ENCODE measurements around the gene BBOX1. TPM values are rescaled to one million over a fixed set of nuclear protein-coding genes. Genes with fewer than 3 reads are reported as not detected.

Gene BBOX1
- total RNA-seq, 2 donors from 2014 or later, result not detected

GRCh38 chr11:27046956-27047355 lies 6.3 kb downstream of the BBOX1 start:
- Mint-ChIP-seq H3K27me3 (no peaks in the 10 kb centered on the region), H3K36me3 (ENCODE audit: low read depth) (no peaks in the 10 kb centered on the region), H3K4me3 (no peak overlapping the region), H3K27ac (no peak overlapping the region), H3K9me3 (peaks cover 12% of the 10 kb centered on the region), H3K4me1 (no peaks in the 10 kb centered on the region)
- ATAC-seq (replicated peaks), result no peak

DNA sequence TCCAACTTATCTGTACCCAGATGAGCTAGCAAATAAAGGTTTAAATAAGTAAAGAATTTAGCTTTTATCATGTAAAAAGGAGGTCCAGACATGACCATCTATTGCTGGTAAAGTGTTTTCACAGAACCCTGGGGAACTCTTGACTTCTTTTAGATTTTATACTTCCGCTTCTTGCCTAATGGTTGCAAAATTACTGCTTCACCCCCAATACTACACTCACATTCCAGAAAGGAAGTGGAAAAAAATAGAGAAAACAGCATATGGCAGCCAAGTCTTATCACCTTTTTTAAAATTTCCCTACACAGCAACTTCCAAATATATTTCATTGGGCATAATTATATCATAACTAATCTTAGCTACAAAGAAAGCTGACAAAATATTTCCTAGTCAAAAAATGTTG lies 12.1 kb downstream of the BBOX1 start:
- H3K4me3 Mint-ChIP-seq, result no peak overlapping the region
- peaks cover 8% of the 10 kb centered on the region for H3K9me3 Mint-ChIP-seq
- H3K27me3 Mint-ChIP-seq, result no peaks in the 10 kb centered on the region
- no peaks in the 10 kb centered on the region for H3K4me1 Mint-ChIP-seq
- H3K36me3 Mint-ChIP-seq (ENCODE audit: low read depth), result no peaks in the 10 kb centered on the region
- H3K27ac Mint-ChIP-seq, result no peak overlapping the region
- no peak for ATAC-seq (replicated peaks)

DNA sequence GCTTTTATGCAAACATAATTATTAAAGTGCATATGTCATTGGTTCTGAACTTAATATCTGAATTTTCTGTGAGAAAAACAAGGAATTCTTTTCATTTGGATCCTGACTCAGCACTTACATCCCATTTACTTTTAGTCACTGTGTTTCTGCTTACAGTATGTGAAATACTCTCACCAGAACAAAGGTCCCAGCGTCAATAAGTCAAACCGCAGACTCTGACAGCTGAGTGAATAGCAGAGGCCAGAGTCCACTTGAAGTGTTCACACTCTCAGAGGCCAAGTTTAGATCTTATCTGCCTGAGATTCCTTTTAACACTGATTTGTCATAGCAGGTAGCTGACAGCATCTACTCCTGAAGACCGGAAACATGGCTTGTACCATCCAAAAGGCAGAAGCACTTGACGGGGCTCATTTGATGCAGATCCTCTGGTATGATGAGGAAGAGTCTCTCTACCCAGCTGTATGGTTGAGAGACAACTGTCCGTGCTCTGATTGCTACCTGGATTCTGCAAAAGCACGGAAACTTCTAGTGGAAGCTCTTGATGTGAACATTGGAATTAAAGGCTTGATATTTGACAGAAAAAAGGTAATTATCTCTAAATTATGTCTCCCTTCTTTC lies 14.6 kb downstream of the BBOX1 start:
- H3K4me3 Mint-ChIP-seq, result no peak overlapping the region
- no peak overlapping the region for H3K27ac Mint-ChIP-seq
- H3K9me3 Mint-ChIP-seq, result peaks cover 14% of the 10 kb centered on the region
- H3K36me3 Mint-ChIP-seq (ENCODE audit: low read depth), result no peaks in the 10 kb centered on the region
- H3K4me1 Mint-ChIP-seq, result no peaks in the 10 kb centered on the region
- no peak for ATAC-seq (replicated peaks)
- H3K27me3 Mint-ChIP-seq, result no peaks in the 10 kb centered on the region

DNA sequence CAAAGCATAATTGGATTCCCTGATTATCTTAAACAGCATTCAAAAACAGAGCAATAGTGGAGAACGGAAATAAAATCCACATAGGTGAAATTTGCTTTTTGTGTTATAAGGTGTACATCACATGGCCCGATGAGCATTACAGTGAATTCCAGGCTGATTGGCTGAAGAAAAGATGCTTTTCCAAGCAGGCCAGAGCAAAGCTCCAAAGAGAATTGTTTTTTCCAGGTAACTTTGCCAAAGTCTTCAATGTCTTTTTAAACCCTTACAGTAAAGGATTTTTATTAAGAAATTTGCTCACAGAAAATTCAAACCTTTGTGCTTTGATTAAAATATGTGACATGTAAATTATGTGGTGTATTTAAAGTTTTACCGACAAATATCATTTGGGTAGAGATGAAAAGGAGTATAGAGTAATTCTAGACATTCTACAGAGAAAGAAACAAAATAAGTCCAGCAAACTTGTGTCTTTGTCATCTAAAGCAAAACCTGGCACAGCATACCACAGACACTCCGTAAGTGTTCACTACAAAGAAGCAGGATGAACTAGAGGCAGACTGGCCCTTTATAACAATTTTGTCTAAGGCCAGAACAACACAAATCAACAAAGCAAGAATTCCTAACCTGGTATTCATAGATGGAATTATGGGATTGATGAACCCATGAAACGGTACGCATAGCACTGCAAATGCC lies 16.6 kb downstream of the BBOX1 start:
- Mint-ChIP-seq H3K27me3 (no peaks in the 10 kb centered on the region), H3K36me3 (ENCODE audit: low read depth) (no peaks in the 10 kb centered on the region), H3K4me3 (no peak overlapping the region), H3K4me1 (no peaks in the 10 kb centered on the region), H3K27ac (no peak overlapping the region), H3K9me3 (peaks cover 11% of the 10 kb centered on the region)
- no peak for ATAC-seq (replicated peaks)

DNA sequence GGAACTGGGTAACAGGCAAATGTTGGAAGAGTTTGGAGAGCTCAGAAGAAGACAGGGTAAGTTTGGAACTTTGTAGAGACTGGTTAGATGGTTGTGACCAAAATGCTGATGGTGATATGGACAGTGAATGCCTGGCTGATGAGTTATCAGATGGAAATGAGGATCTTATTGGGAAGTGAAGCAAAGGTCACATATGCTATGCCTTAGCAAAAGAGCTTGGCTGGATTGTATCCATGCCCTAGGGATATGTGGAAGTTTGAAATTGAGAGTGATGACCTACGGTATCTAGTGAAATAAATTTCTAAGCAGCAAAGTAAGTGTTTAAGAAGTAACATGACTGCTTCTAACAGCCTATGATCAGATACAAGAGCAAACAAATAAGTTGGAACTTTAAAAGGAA lies 17.8 kb downstream of the BBOX1 start:
- Mint-ChIP-seq H3K9me3 (peaks cover 13% of the 10 kb centered on the region), H3K4me1 (no peaks in the 10 kb centered on the region), H3K36me3 (ENCODE audit: low read depth) (no peaks in the 10 kb centered on the region), H3K27ac (no peak overlapping the region), H3K27me3 (no peaks in the 10 kb centered on the region), H3K4me3 (no peak overlapping the region)
- no peak for ATAC-seq (replicated peaks)

DNA sequence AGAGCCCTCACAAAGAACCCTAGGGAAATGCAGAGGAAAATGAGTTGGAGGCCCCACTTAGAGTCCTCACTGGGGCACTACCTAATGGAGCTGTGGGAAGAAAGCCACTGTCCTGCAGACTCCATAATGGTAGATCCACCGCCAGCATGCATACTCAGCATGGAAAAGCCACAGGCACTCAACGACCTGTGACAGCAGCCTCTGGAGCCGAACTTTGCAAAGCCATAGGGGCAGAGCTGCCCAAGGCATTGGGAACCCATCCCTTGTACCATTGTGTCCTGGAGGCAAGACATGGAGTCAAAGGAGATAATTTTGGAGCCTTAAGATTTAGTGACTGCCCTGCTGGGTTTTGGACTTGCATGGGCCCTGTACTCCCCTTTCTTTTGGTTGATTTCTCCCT lies 18.8 kb downstream of the BBOX1 start:
- Mint-ChIP-seq H3K4me1 (no peaks in the 10 kb centered on the region), H3K27me3 (no peaks in the 10 kb centered on the region), H3K9me3 (peaks cover 13% of the 10 kb centered on the region), H3K36me3 (ENCODE audit: low read depth) (no peaks in the 10 kb centered on the region), H3K4me3 (no peak overlapping the region), H3K27ac (no peak overlapping the region)
- ATAC-seq (replicated peaks), result no peak

DNA sequence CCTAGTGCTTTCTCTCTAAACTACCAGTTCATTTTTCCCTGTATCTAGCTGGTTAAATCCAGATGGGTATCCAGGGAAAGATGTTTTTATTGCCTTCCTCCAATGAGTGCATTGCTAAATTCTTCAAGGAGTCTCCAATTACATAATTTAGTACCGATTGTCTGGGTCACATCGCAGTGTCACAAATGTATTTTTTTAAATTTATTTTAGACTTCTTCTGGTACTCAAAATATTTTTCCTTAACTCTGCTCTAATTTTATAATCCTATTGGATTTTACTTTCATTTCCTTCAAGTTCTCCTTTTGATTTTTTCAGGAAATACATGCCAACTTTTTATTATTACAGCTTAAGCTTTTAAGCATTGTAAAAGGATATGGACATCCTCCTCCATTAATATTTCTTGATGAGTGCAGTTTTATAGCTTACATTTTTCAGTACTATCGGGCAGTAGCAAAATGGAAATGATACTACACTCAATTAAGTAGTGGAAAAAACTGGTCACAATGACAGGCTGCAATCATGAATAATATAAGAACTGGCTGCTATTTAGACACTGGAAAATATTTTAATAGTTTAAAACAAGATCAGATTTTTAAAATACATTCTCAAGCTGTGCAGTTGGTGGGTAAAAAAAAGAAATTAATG lies 20.3 kb downstream of the BBOX1 start:
- H3K27ac Mint-ChIP-seq, result no peak overlapping the region
- H3K9me3 Mint-ChIP-seq, result peaks cover 13% of the 10 kb centered on the region
- H3K27me3 Mint-ChIP-seq, result no peaks in the 10 kb centered on the region
- no peaks in the 10 kb centered on the region for H3K36me3 Mint-ChIP-seq (ENCODE audit: low read depth)
- no peak overlapping the region for H3K4me3 Mint-ChIP-seq
- no peak for ATAC-seq (replicated peaks)
- H3K4me1 Mint-ChIP-seq, result no peaks in the 10 kb centered on the region

DNA sequence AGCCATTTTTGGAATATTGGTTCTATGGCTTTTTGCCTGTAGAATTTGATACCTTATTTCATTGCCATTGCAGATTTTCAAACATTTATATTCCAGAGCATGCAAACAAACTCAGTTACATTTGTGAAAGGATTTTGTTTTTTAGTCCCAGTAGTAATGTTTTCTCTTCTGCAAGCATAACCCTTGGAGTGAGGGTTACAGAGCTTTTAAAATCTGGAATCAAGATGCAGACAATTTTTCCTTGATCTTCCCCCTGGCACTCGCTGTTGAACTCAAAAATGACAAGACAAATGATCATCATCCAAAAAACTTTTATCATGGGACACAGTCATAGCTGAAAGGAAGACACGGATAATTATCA lies 20.8 kb downstream of the BBOX1 start:
- peaks cover 13% of the 10 kb centered on the region for H3K9me3 Mint-ChIP-seq
- no peak for ATAC-seq (replicated peaks)
- no peaks in the 10 kb centered on the region for H3K36me3 Mint-ChIP-seq (ENCODE audit: low read depth)
- H3K4me3 Mint-ChIP-seq, result no peak overlapping the region
- no peaks in the 10 kb centered on the region for H3K27me3 Mint-ChIP-seq
- H3K4me1 Mint-ChIP-seq, result no peaks in the 10 kb centered on the region
- no peak overlapping the region for H3K27ac Mint-ChIP-seq

DNA sequence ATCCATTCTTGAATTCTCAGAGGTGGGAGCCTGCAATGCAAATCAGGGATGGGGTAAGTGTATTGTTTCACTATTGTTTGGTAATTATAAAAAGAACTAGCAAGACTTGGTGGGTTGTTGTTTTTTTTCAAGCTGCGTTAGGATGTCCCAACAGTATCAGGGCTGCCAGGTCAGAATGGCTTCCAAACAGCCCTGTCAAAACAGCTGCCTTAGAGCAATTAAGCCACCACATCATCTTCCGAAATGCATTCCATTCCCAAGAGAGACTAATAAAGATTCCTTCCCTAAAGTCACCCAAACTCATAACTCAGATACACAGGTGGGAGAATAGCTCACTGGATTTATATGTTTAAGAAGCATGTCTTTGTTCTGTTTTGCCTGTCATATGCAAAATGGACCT lies 23.5 kb downstream of the BBOX1 start:
- Mint-ChIP-seq H3K4me3 (no peak overlapping the region), H3K4me1 (no peaks in the 10 kb centered on the region), H3K27ac (no peak overlapping the region), H3K9me3 (peaks cover 3% of the 10 kb centered on the region), H3K27me3 (no peaks in the 10 kb centered on the region), H3K36me3 (ENCODE audit: low read depth) (no peaks in the 10 kb centered on the region)
- no peak for ATAC-seq (replicated peaks)

- peaks cover 9% of the 10 kb centered on the region for H3K9me3 Mint-ChIP-seq
- no peak overlapping the region for H3K4me3 Mint-ChIP-seq
- no peaks in the 10 kb centered on the region for H3K4me1 Mint-ChIP-seq
- no peak overlapping the region for H3K27ac Mint-ChIP-seq
- H3K36me3 Mint-ChIP-seq (ENCODE audit: low read depth), result no peaks in the 10 kb centered on the region
- no peak for ATAC-seq (replicated peaks)
- no peaks in the 10 kb centered on the region for H3K27me3 Mint-ChIP-seq
These were observed 34.6 kb downstream of the BBOX1 start for GRCh38 chr11:27075192-27075591.

GRCh38 chr11:27075655-27076054 lies 35.0 kb downstream of the BBOX1 start:
- Mint-ChIP-seq H3K36me3 (ENCODE audit: low read depth) (no peaks in the 10 kb centered on the region), H3K4me3 (no peak overlapping the region), H3K4me1 (no peaks in the 10 kb centered on the region), H3K27ac (no peak overlapping the region), H3K27me3 (no peaks in the 10 kb centered on the region), H3K9me3 (peaks cover 5% of the 10 kb centered on the region)
- no peak for ATAC-seq (replicated peaks)

DNA sequence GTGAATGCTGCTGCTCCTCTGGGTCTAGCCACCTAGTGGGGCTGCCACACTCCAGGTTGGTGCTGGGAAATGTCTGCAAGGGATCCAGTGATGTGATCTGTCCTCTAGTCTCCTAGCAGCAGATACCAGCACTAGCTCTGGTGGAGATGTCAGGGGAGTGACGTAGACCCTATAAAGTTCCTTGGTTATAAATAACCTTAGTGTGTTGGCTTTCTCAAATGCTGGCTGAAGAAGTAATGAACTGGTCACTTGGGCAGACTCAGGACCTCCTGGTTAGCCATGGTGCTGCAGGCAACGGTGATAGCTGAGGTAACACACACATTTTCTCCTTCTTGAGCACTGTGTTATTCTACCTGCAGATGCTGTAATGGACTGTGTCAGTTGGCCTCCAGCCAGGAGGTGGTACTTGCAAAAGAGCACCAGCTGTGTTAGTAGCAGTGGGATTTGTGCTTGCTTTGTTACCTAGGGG lies 35.5 kb downstream of the BBOX1 start:
- ATAC-seq (replicated peaks), result no peak
- Mint-ChIP-seq H3K4me3 (no peak overlapping the region), H3K27me3 (no peaks in the 10 kb centered on the region), H3K9me3 (peaks cover 4% of the 10 kb centered on the region), H3K27ac (no peak overlapping the region), H3K36me3 (ENCODE audit: low read depth) (no peaks in the 10 kb centered on the region), H3K4me1 (no peaks in the 10 kb centered on the region)

DNA sequence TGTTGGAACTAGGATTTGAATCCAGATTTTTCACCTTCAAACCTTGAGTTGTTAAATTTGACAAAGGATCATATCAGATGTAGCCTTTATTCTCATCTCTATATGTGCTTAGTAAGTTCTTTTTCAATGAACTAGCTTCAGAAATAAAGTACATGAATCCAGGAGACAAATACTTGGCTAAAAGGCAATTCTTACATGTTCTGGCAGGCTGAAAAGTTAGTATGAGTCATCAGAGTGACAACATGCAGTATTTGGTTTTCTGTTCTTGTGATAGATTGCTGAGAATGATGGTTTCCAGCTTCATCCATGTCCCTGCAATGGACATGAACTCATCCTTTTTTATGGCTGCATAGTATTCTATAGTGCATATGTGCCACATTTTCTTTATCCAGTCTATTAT lies 40.4 kb downstream of the BBOX1 start:
- no peak for ATAC-seq (replicated peaks)
- Mint-ChIP-seq H3K4me1 (no peaks in the 10 kb centered on the region), H3K4me3 (no peak overlapping the region), H3K27ac (no peak overlapping the region), H3K9me3 (peaks cover 4% of the 10 kb centered on the region), H3K36me3 (ENCODE audit: low read depth) (no peaks in the 10 kb centered on the region), H3K27me3 (no peaks in the 10 kb centered on the region)

DNA sequence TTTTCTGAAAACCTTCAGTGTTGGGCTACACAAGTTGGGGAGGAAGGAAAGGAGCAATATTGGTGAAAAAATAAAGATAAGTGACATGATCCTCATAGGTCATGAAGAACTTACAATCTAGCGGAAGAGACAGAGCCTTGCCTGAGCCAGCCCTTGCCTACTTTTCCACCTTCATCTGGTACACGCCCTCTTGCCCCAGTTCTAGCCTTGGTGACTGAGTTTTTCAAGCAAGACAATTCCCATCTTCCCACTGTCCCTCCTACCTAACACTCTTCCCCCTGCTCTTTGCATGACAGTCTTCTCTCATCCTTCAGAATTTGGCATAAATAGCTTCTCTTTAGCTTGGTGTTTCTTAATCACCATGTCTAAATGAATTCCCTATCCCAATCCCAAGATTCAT lies 42.6 kb downstream of the BBOX1 start:
- Mint-ChIP-seq H3K27me3 (no peaks in the 10 kb centered on the region), H3K36me3 (ENCODE audit: low read depth) (no peaks in the 10 kb centered on the region), H3K4me3 (no peak overlapping the region), H3K9me3 (peaks cover 4% of the 10 kb centered on the region), H3K27ac (no peak overlapping the region), H3K4me1 (no peaks in the 10 kb centered on the region)
- no peak for ATAC-seq (replicated peaks)

DNA sequence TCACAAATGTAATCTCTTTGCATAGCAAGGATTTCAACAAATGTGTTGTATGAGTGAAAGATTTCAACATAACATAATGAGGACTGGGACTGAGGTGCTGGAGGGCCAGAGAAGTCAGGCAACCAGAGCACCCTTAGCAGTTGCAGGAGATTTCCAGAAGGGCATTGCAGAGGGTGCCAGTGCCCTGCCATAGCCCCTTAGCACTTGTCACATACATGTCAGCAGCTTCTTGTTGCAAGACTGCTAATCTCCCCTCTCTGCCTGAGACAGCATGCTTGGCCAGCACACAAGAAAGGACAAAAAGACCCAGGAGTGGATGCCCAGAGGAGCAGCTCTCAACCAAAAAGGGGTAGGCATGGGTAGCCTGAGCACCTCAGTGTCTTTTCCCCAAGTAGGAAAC lies 43.2 kb downstream of the BBOX1 start:
- no peaks in the 10 kb centered on the region for H3K36me3 Mint-ChIP-seq (ENCODE audit: low read depth)
- no peak overlapping the region for H3K4me3 Mint-ChIP-seq
- no peaks in the 10 kb centered on the region for H3K27me3 Mint-ChIP-seq
- H3K9me3 Mint-ChIP-seq, result peaks cover 4% of the 10 kb centered on the region
- no peaks in the 10 kb centered on the region for H3K4me1 Mint-ChIP-seq
- H3K27ac Mint-ChIP-seq, result no peak overlapping the region
- no peak for ATAC-seq (replicated peaks)
